Hepatocyte (in vitro differentiated cells): Measurements from ENCODE around the gene UBE4A. TPM values are rescaled to one million over a fixed set of nuclear protein-coding genes. Genes with fewer than 3 reads are reported as not detected.

ENCODE experiments used
- DNase-seq: peaks from one replicate; pipeline ENCODE4 v3.0.0-alpha.2; 2016; ENCODE audit warnings: low spot score
- H2AFZ ChIP-seq: fragments of 200-600 bp; sonication (generic); 2 replicates; pipeline ENCODE4 v1.6.0; 2016; ENCODE audit warnings: antibody characterized with exemption, mild to moderate bottlenecking
- H3K27ac ChIP-seq: fragments of 200-600 bp; sonication (generic); 2 replicates; pipeline ENCODE4 v1.5.1; 2016; ENCODE audit warnings: mild to moderate bottlenecking
- H3K27me3 ChIP-seq: fragments of 200-600 bp; sonication (generic); 2 replicates; pipeline ENCODE4 v1.6.1; 2016
- H3K36me3 ChIP-seq: fragments of 200-600 bp; sonication (generic); replicated peaks from 2 replicates; pipeline ENCODE4 v1.5.1; 2016; ENCODE audit warnings: low read depth; ENCODE audit not compliant: insufficient read depth
- H3K4me1 ChIP-seq: fragments of 200-600 bp; sonication (generic); 2 replicates; pipeline ENCODE4 v1.5.1; 2016; ENCODE audit warnings: mild to moderate bottlenecking, moderate library complexity; ENCODE audit not compliant: insufficient read depth
- H3K4me2 ChIP-seq: fragments of 200-600 bp; sonication (generic); 2 replicates; pipeline ENCODE4 v1.6.0; 2016
- H3K4me3 ChIP-seq: fragments of 200-600 bp; sonication (generic); 2 replicates; pipeline ENCODE4 v1.5.1; 2016; ENCODE audit warnings: mild to moderate bottlenecking
- H3K79me2 ChIP-seq: fragments of 200-600 bp; sonication (generic); 2 replicates; pipeline ENCODE4 v1.6.0; 2017; ENCODE audit warnings: mild to moderate bottlenecking
- H3K9me2 ChIP-seq: fragments of 200-600 bp; sonication (generic); replicated peaks from 2 replicates; pipeline ENCODE4 v1.6.0; 2017; ENCODE audit warnings: mild to moderate bottlenecking; ENCODE audit not compliant: insufficient read depth
- H3K9me3 ChIP-seq: fragments of 200-600 bp; sonication (generic); 2 replicates; pipeline ENCODE4 v1.5.1; 2016; ENCODE audit warnings: low read depth, mild to moderate bottlenecking
- H4K20me1 ChIP-seq: fragments of 200-600 bp; sonication (generic); 2 replicates; pipeline ENCODE4 v1.6.0; 2016; ENCODE audit warnings: mild to moderate bottlenecking; ENCODE audit not compliant: insufficient read depth, poor library complexity, severe bottlenecking
- EZH2 ChIP-seq: fragments of 200-600 bp; sonication (generic); IDR thresholded peaks from 2 replicates; pipeline ENCODE4 v1.6.1; 2016; ENCODE audit warnings: antibody characterized with exemption, mild to moderate bottlenecking, borderline replicate concordance
- EZH2phosphoT487 ChIP-seq: fragments of 200-600 bp; sonication (generic); IDR thresholded peaks from one replicate; pipeline ENCODE4 v1.6.1; 2018; ENCODE audit warnings: antibody characterized with exemption, mild to moderate bottlenecking, low read depth, moderate library complexity; ENCODE audit not compliant: unreplicated experiment, severe bottlenecking
- WGBS: methylation state at CpG from one replicate; pipeline ENCODE4 v1.1.6; 2016; ENCODE audit warnings: low lambda C conversion rate; ENCODE audit errors: missing lambda C conversion rate; 5-methylcytosine and 5-hydroxymethylcytosine counted together
- polyA plus RNA-seq: library from polyadenylated mRNA; unstranded; fragments of >200 nt; fragmentation: Nextera tagmentation; extraction: Ambion mirVana; gene quantifications from 2 replicates; pipeline ENCODE4 v1.2.1, GENCODE V29; 2016
- total RNA-seq: library from RNA; depleted of rRNA; stranded (reverse); fragments of >200 nt; gene quantifications from 2 replicates; pipeline ENCODE4 v1.2.3, GENCODE V29; 2014
- TF ChIP-seq, protein P1 (sequence below): fragments of 200-600 bp; sonication (generic); IDR thresholded peaks from 2 replicates; pipeline ENCODE4 v1.5.1; 2016; ENCODE audit warnings: antibody characterized with exemption, mild to moderate bottlenecking; ENCODE audit not compliant: poor library complexity

Gene UBE4A
- total and polyA plus RNA-seq, 2 experiments from 2014 or later = 19.7 to 57.5 TPM

DNA sequence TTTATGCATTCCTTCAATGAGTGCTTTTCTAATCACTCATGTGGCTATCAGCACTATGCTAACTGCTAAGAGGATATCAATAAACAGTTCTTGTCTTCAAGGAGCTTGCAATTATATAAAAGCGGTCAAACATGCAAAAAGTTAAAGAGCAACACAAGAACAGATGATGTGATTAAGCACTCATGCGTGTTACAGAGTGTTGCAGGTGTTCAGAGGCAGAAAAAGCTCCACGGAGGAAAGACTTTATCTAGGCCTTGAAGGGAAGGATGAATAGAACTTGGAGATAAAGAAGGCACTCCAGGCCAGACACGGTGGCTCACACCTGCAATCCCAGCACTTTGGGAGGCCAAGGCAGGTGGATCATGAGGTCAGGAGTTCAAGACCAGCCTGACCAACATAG is 41.3 kb upstream of the UBE4A start:
- no peak overlapping the region for H3K4me2 ChIP-seq
- H3K9me2 ChIP-seq = no peaks in the 10 kb centered on the region
- TF ChIP-seq, protein P1, sequence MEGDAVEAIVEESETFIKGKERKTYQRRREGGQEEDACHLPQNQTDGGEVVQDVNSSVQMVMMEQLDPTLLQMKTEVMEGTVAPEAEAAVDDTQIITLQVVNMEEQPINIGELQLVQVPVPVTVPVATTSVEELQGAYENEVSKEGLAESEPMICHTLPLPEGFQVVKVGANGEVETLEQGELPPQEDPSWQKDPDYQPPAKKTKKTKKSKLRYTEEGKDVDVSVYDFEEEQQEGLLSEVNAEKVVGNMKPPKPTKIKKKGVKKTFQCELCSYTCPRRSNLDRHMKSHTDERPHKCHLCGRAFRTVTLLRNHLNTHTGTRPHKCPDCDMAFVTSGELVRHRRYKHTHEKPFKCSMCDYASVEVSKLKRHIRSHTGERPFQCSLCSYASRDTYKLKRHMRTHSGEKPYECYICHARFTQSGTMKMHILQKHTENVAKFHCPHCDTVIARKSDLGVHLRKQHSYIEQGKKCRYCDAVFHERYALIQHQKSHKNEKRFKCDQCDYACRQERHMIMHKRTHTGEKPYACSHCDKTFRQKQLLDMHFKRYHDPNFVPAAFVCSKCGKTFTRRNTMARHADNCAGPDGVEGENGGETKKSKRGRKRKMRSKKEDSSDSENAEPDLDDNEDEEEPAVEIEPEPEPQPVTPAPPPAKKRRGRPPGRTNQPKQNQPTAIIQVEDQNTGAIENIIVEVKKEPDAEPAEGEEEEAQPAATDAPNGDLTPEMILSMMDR = no peak
- TF ChIP-seq EZH2phosphoT487 (no peak), EZH2 (no peak)
- H3K4me1 ChIP-seq = peaks cover 44% of the 10 kb centered on the region
- H3K79me2 ChIP-seq = no peaks in the 10 kb centered on the region
- H3K27me3 ChIP-seq = no peaks in the 10 kb centered on the region
- H4K20me1 ChIP-seq = no peaks in the 10 kb centered on the region
- no peaks in the 10 kb centered on the region for H3K9me3 ChIP-seq
- peak overlapping the region; percentile 73 for H3K27ac ChIP-seq
- no peaks in the 10 kb centered on the region for H3K36me3 ChIP-seq
- no peak overlapping the region for H3K4me3 ChIP-seq
- DNase-seq = no peak
- 74% methylated on average over 4 of the region's 4 CpGs for WGBS
- H2AFZ ChIP-seq = no peak overlapping the region

DNA sequence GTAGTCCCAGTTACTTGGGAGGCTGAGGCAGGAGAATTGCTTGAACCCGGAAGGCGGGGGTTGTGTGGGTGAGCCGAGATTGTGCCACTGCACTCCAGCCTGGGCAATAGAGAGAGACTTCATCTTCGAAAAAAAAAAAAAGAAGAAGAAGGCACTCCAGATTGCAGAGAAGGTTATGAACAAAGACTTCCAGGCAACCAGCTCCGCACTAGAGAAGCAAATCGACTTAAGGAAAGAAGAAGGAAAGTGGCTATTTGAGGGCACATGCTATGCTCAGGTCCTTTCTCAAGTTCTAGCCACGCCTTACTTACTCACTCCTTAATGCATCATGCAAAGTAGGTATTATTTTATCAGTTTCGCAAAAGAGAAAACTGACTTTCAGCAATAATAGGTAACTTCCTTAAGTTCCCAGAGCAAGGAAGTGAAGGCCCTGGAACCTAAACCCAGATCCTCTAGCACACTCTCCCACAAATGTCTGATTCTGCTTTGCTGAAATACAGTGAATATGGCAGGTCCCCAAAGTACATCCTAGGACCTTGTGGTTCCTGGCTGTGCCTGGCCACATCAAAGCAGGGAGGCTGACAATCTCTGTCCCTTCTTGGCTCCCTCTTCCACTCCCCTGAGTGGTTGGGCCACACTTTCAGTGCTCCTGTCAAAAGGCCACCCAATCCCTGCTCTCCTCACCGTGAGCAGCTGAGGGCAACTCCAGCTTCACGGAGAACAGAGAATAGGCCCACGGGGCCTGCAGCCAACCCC is 40.6 kb upstream of the UBE4A start:
- Histone ChIP-seq H3K9me3 (no peaks in the 10 kb centered on the region), H3K4me2 (no peak overlapping the region), H3K27me3 (no peaks in the 10 kb centered on the region), H3K27ac (peak overlapping the region; percentile 73), H3K36me3 (no peaks in the 10 kb centered on the region), H2AFZ (no peak overlapping the region), H4K20me1 (no peaks in the 10 kb centered on the region), H3K9me2 (no peaks in the 10 kb centered on the region), H3K79me2 (no peaks in the 10 kb centered on the region), H3K4me1 (peaks cover 44% of the 10 kb centered on the region), H3K4me3 (no peak overlapping the region)
- 93% methylated on average over 11 of the region's 11 CpGs for WGBS
- no peak for DNase-seq
- TF ChIP-seq EZH2 (no peak), EZH2phosphoT487 (no peak)
- TF ChIP-seq, protein P1 = no peak

DNA sequence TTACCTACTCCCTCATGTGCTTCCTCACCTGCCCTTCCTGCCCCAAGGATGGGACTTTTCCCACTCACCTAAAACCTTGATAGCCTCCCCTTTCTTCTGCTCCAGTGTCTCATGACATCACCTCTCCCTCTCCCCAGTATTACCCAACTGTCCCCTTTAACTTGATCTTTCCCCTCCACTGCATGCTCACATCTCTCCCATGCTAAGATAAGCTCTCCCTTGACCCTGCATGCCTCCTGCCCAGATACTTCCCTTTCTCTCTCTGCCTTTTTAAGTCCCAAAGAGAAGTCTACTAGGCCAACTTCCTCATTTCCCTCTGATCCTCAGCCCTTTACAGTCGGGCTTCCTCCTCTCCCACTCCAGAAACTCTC is 40.1 kb upstream of the UBE4A start:
- H3K27ac ChIP-seq = peak overlapping the region; percentile 73
- no peaks in the 10 kb centered on the region for H3K9me3 ChIP-seq
- no peaks in the 10 kb centered on the region for H3K9me2 ChIP-seq
- no peaks in the 10 kb centered on the region for H3K36me3 ChIP-seq
- no peak overlapping the region for H3K4me3 ChIP-seq
- H3K4me1 ChIP-seq = peaks cover 41% of the 10 kb centered on the region
- no peaks in the 10 kb centered on the region for H3K27me3 ChIP-seq
- no peak overlapping the region for H2AFZ ChIP-seq
- 65% methylated on average over 1 of the region's 1 CpG for WGBS
- H3K4me2 ChIP-seq = no peak overlapping the region
- H3K79me2 ChIP-seq = no peaks in the 10 kb centered on the region
- DNase-seq = no peak
- TF ChIP-seq EZH2 (no peak), EZH2phosphoT487 (no peak)
- TF ChIP-seq, protein P1 = no peak
- no peaks in the 10 kb centered on the region for H4K20me1 ChIP-seq
